HG02588 (cell line): Measurements from ENCODE around the gene TNIK.
A peak's percentile ranks its signal among the peaks of the same experiment; 100 is the strongest.
"Not testable (repeated sequence)": the region's sequence is repeated elsewhere in the genome, so short reads cannot be mapped to it uniquely, and the experiment has no call there.

Experiments used
- ATAC-seq: cut with Tn5 transposase; IDR thresholded peaks from one replicate; pipeline ENCODE4 v1.9.1; 2021; ENCODE audit warnings: mild to moderate bottlenecking, moderate library complexity; ENCODE audit not compliant: unreplicated experiment

Gene TNIK

GRCh38 chr3:171320750-171321558, 139.3 kb downstream of the TNIK start:
- no peak for ATAC-seq

GRCh38 chr3:171317171-171317570, 143.0 kb downstream of the TNIK start:
- ATAC-seq = no peak

GRCh38 chr3:171315919-171316318, 144.3 kb downstream of the TNIK start:
- no peak for ATAC-seq

- no peak for ATAC-seq
Measured at GRCh38 chr3:171315101-171315500, 145.1 kb downstream of the TNIK start.

GRCh38 chr3:171314341-171314740, 145.9 kb downstream of the TNIK start:
- ATAC-seq = no peak

- ATAC-seq = no peak
Measured at GRCh38 chr3:171313702-171314101, 146.5 kb downstream of the TNIK start.

- ATAC-seq = no peak
Measured at GRCh38 chr3:171312741-171313140, 147.5 kb downstream of the TNIK start.

- ATAC-seq = no peak
Measured at GRCh38 chr3:171311784-171312183, 148.4 kb downstream of the TNIK start.

- ATAC-seq = peak; percentile 63
Measured at GRCh38 chr3:171309906-171310359, 150.3 kb downstream of the TNIK start.

GRCh38 chr3:171307988-171308387, 152.2 kb downstream of the TNIK start:
- ATAC-seq = no peak

GRCh38 chr3:171307046-171307585, 153.1 kb downstream of the TNIK start:
- ATAC-seq = no peak

GRCh38 chr3:171306631-171307030, 153.6 kb downstream of the TNIK start:
- no peak for ATAC-seq

- ATAC-seq = not testable (repeated sequence)
Measured at GRCh38 chr3:171305823-171306222, 154.4 kb downstream of the TNIK start.

GRCh38 chr3:171304498-171304897, 155.7 kb downstream of the TNIK start:
- not testable (repeated sequence) for ATAC-seq

GRCh38 chr3:171304017-171304416, 156.2 kb downstream of the TNIK start:
- ATAC-seq = not testable (repeated sequence)

GRCh38 chr3:171301998-171302397, 158.2 kb downstream of the TNIK start:
- no peak for ATAC-seq

GRCh38 chr3:171301002-171301401, 159.2 kb downstream of the TNIK start:
- no peak for ATAC-seq

- ATAC-seq = no peak
Measured at GRCh38 chr3:171297951-171298350, 162.3 kb downstream of the TNIK start.

- ATAC-seq = no peak
Measured at GRCh38 chr3:171297207-171297606, 163.0 kb downstream of the TNIK start.

- ATAC-seq = no peak
Measured at GRCh38 chr3:171295484-171296373, 164.5 kb downstream of the TNIK start.

- ATAC-seq = peak; percentile 58
Measured at GRCh38 chr3:171293142-171293782, 166.9 kb downstream of the TNIK start.
